PC-9 (cell line): ENCODE results near the gene MRPL4. TPM values are rescaled to one million over a fixed set of nuclear protein-coding genes. Genes with fewer than 3 reads are reported as not detected.

Experiments used
- BruUV-seq: library from RNA; stranded (reverse); fragments of 400-500 nt; replicated peaks from 2 replicates; lab custom pipeline; 2021; lab: Mats Ljungman, UMichigan
- CTCF ChIA-PET: fragments of 300-600 bp; sonication (Branson Sonifier 250); formaldehyde crosslinking; loops from one replicate; lab custom pipeline; 2022; ENCODE audit warnings: antibody characterized with exemption; lab: Charles Lee
- POLR2A ChIA-PET: fragments of 300-600 bp; sonication (Branson Sonifier 250); formaldehyde crosslinking; loops from one replicate; lab custom pipeline; 2022; ENCODE audit warnings: antibody characterized with exemption; ENCODE audit not compliant: unreplicated experiment; lab: Charles Lee
- DNase-seq, 2 experiments: peaks; one replicate each; pipeline versions ENCODE4 v3.0.0 to v3.0.0-alpha.2; 2015 to 2022; ENCODE audit warnings: mixed read lengths in 1 of 2
- H2AFZ ChIP-seq: fragments of 200-600 bp; sonication (generic); 2 replicates; pipeline ENCODE4 v1.8.1; 2017; ENCODE audit warnings: antibody characterized with exemption
- H3F3A ChIP-seq: fragments of 200-600 bp; sonication (generic); 2 replicates; pipeline ENCODE4 v1.8.1; 2017; ENCODE audit warnings: antibody characterized with exemption, mild to moderate bottlenecking, low read depth; ENCODE audit not compliant: insufficient read depth
- H3K27ac ChIP-seq: fragments of 200-600 bp; sonication (generic); 2 replicates; pipeline ENCODE4 v1.6.1; 2016; ENCODE audit warnings: mixed run types
- H3K27me3 ChIP-seq: fragments of 200-600 bp; sonication (generic); 2 replicates; pipeline ENCODE4 v1.6.1; 2016; ENCODE audit warnings: low read depth, mixed run types; ENCODE audit not compliant: insufficient read depth
- H3K36me3 ChIP-seq: fragments of 200-600 bp; sonication (generic); 2 replicates; pipeline ENCODE4 v1.6.1; 2016; ENCODE audit warnings: low read depth, mixed run types
- H3K4me1 ChIP-seq: fragments of 200-600 bp; sonication (generic); replicated peaks from 2 replicates; pipeline ENCODE4 v1.6.1; 2016; ENCODE audit warnings: mixed run types; ENCODE audit not compliant: insufficient read depth
- H3K4me2 ChIP-seq: fragments of 200-600 bp; sonication (generic); 2 replicates; pipeline ENCODE4 v1.6.1; 2017; ENCODE audit warnings: mixed run types
- H3K4me3 ChIP-seq: fragments of 200-600 bp; sonication (generic); 2 replicates; pipeline ENCODE4 v1.6.1; 2016; ENCODE audit warnings: mixed run types
- H3K79me2 ChIP-seq: fragments of 200-600 bp; sonication (generic); 2 replicates; pipeline ENCODE4 v1.6.1; 2017; ENCODE audit warnings: low read depth, mixed run types
- H3K9me2 ChIP-seq: fragments of 200-600 bp; sonication (generic); 2 replicates; pipeline ENCODE4 v1.8.1; 2017; ENCODE audit warnings: mild to moderate bottlenecking; ENCODE audit not compliant: insufficient read depth
- H3K9me3 ChIP-seq: fragments of 200-600 bp; sonication (generic); 2 replicates; pipeline ENCODE4 v1.8.1; 2016; ENCODE audit warnings: low read depth; ENCODE audit not compliant: insufficient read depth
- H4K20me1 ChIP-seq: fragments of 200-600 bp; sonication (generic); 2 replicates; pipeline ENCODE4 v1.8.1; 2017; ENCODE audit not compliant: insufficient read depth
- EZH2 ChIP-seq: fragments of 200-600 bp; sonication (generic); IDR thresholded peaks from 2 replicates; pipeline ENCODE4 v1.8.0; 2017; ENCODE audit warnings: antibody characterized with exemption, low read depth
- intact Hi-C: fragments of 100-400 bp; cut with micrococcal nuclease; formaldehyde crosslinking; loops from one replicate; pipeline ENCODE4 v1.10.0; 2022; ENCODE audit not compliant: unreplicated experiment
- total RNA-seq: library from RNA; stranded (reverse); gene quantifications from 2 replicates; pipeline ENCODE4 v1.2.3, GENCODE V29; 2021
- TF ChIP-seq, protein P1 (sequence below): fragments of 200-600 bp; sonication (generic); conservative IDR thresholded peaks from 2 replicates; pipeline ENCODE4 v1.6.1; 2017; ENCODE audit warnings: mixed run types, antibody characterized with exemption, mild to moderate bottlenecking, moderate library complexity

MRPL4 gene
- total RNA-seq, 1 experiment from 2014 or later, result 98.2 TPM

DNA sequence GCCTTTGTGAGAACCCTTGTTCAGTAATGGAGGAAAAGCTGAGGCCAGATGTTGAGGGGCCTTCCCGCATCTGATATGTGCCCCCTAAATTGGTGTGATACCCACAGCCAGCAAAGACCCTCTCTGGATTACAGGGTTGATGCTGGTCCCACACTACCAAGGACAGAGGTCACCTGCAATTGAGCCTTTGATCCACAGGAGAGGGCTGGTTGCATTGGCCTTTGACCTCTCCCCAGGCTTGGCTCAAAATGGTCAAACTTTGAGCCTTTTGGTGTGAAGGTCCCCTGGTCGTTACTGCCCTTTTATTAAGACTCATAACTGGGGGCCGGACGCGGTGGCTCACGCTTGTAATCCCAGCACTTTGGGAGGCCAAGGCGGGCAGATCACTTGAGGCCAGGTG, 8.4 kb upstream of the MRPL4 start:
- no peak overlapping the region for H3K27ac ChIP-seq
- H3K9me3 ChIP-seq, result no peaks in the 10 kb centered on the region
- ChIA-PET CTCF (no interaction called here), POLR2A (no interaction called here)
- H3F3A ChIP-seq, result peaks cover 16% of the 10 kb centered on the region; the same call in 1 of the 2 replicates
- no peak overlapping the region for H2AFZ ChIP-seq
- BruUV-seq, result no TSS peak
- H3K4me2 ChIP-seq, result no peak overlapping the region
- no peak for TF ChIP-seq EZH2
- TF ChIP-seq, protein P1, sequence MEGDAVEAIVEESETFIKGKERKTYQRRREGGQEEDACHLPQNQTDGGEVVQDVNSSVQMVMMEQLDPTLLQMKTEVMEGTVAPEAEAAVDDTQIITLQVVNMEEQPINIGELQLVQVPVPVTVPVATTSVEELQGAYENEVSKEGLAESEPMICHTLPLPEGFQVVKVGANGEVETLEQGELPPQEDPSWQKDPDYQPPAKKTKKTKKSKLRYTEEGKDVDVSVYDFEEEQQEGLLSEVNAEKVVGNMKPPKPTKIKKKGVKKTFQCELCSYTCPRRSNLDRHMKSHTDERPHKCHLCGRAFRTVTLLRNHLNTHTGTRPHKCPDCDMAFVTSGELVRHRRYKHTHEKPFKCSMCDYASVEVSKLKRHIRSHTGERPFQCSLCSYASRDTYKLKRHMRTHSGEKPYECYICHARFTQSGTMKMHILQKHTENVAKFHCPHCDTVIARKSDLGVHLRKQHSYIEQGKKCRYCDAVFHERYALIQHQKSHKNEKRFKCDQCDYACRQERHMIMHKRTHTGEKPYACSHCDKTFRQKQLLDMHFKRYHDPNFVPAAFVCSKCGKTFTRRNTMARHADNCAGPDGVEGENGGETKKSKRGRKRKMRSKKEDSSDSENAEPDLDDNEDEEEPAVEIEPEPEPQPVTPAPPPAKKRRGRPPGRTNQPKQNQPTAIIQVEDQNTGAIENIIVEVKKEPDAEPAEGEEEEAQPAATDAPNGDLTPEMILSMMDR, result no peak
- H3K79me2 ChIP-seq, result no peaks in the 10 kb centered on the region
- no peaks in the 10 kb centered on the region for H3K36me3 ChIP-seq
- no peak overlapping the region for H3K4me3 ChIP-seq
- DNase-seq, result no peak
- H3K4me1 ChIP-seq, result peaks cover 16% of the 10 kb centered on the region; the same call in 1 of the 2 replicates
- H3K27me3 ChIP-seq, result no peaks in the 10 kb centered on the region
- no peaks in the 10 kb centered on the region for H3K9me2 ChIP-seq
- H4K20me1 ChIP-seq, result no peaks in the 10 kb centered on the region
- intact Hi-C loops, result no loop called here

DNA sequence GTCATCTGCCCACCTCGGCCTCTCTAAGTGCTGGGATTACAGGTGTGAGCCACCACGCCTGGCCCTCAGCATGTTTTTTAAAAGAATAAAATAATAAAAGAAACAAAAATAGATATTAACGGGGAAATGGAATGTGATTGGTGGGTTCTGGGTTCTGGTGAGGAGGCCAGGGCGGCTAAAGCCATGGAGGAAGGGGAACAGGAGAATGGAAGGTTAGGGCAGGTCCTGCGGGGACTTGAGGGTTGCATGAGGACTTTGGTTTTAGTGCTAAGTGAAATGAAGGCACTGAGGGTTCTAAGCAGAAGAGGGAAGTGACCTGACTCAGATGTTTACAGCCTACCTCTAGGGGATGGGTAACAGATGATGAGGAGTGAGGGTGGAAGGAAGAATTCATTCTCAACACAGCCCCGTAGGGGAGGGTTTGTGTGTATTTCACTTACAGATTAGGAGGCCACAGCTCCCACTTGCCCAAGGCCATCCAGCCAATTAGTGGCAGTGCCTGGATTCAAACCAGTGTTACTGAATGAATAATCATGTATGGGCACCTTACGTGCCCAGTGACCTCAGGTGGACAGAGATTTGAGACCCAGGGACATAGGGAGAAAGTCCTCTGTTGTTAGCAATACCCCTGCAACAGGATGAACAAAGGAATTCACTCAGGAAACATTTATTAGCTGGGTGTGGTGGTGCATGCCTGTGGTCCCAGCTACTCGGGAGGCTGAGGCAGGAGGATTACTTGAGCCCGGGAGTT, 6.7 kb upstream of the MRPL4 start:
- DNase-seq, result peak in 1 of 2 experiments; percentile 50
- Histone ChIP-seq H3F3A (peaks cover 14% of the 10 kb centered on the region; the same call in 1 of the 2 replicates), H2AFZ (no peak overlapping the region), H3K4me2 (no peak overlapping the region), H3K4me3 (no peak overlapping the region), H3K9me3 (no peaks in the 10 kb centered on the region), H3K4me1 (peaks cover 15% of the 10 kb centered on the region; the same call in 1 of the 2 replicates), H3K9me2 (no peaks in the 10 kb centered on the region), H3K79me2 (no peaks in the 10 kb centered on the region), H3K27me3 (no peaks in the 10 kb centered on the region), H3K27ac (no peak overlapping the region), H3K36me3 (no peaks in the 10 kb centered on the region), H4K20me1 (no peaks in the 10 kb centered on the region)
- no TSS peak for BruUV-seq
- POLR2A ChIA-PET, result no interaction called here
- CTCF ChIA-PET, result no interaction called here
- TF ChIP-seq, protein P1, result no peak
- TF ChIP-seq EZH2, result no peak
- intact Hi-C loops, result no loop called here

DNA sequence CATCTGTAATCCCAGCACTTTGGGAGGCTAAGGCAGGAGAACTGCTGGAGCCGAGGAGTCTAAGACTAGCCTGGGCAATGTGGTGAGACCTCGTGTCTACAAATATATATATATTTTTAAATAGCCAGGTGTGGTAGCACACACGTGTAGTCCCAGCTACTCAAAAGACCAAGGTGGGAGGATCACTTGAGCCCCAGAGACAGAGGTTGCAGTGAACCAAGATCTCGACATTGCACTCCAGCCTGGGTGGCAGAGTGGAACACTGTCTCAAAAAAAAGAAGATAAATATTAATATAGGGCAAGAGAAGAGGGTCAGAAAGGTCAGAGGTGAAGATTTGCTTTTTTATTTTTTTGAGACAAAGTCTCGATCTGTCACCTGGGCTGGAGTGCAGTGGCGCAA, 5.5 kb upstream of the MRPL4 start:
- H3K9me2 ChIP-seq, result no peaks in the 10 kb centered on the region
- no peak overlapping the region for H3K27ac ChIP-seq
- no peaks in the 10 kb centered on the region for H3K27me3 ChIP-seq
- no peaks in the 10 kb centered on the region for H3K36me3 ChIP-seq
- peaks cover 22% of the 10 kb centered on the region for H3F3A ChIP-seq
- H4K20me1 ChIP-seq, result no peaks in the 10 kb centered on the region
- no TSS peak for BruUV-seq
- POLR2A ChIA-PET, result no interaction called here
- no peak overlapping the region for H3K4me2 ChIP-seq
- H3K79me2 ChIP-seq, result no peaks in the 10 kb centered on the region
- intact Hi-C loops, result no loop called here
- peaks cover 15% of the 10 kb centered on the region; the same call in 1 of the 2 replicates for H3K4me1 ChIP-seq
- H3K4me3 ChIP-seq, result no peak overlapping the region
- no peaks in the 10 kb centered on the region for H3K9me3 ChIP-seq
- DNase-seq, result no peak
- CTCF ChIA-PET, result interaction anchor here (0.6 kb wide), 1 partner anchor 71 kb away, joined by 5 read pairs; no protein-coding TSS in a partner anchor
- no peak for TF ChIP-seq EZH2
- TF ChIP-seq, protein P1, result no peak
- no peak overlapping the region for H2AFZ ChIP-seq
